NCI-H2107 (cell line): ENCODE results near the gene NECAB2.

Experiments used
- DNase-seq: peaks from one replicate; lab custom pipeline; 2025; lab: John Stamatoyannopoulos, UW

The NECAB2 gene

GRCh38 chr16:84045001-84045817, 77.2 kb downstream of the NECAB2 start:
- DNase-seq, result no peak

- no peak for DNase-seq
These were observed 77.9 kb downstream of the NECAB2 start for GRCh38 chr16:84045818-84046470.

GRCh38 chr16:84047206-84047605, 79.2 kb downstream of the NECAB2 start:
- DNase-seq, result no peak

- DNase-seq, result no peak
These were observed 79.6 kb downstream of the NECAB2 start for GRCh38 chr16:84047626-84048025.

GRCh38 chr16:84048270-84048669, 80.2 kb downstream of the NECAB2 start:
- DNase-seq, result no peak

- DNase-seq, result no peak
These were observed 80.8 kb downstream of the NECAB2 start for GRCh38 chr16:84048871-84049270.

- DNase-seq, result no peak
These were observed 81.5 kb downstream of the NECAB2 start for GRCh38 chr16:84049403-84050060.

- no peak for DNase-seq
These were observed 82.3 kb downstream of the NECAB2 start for GRCh38 chr16:84050316-84050715.

- peak; percentile 31 for DNase-seq
These were observed 84.1 kb downstream of the NECAB2 start for GRCh38 chr16:84052071-84052622.
